K562 (cell line): ENCODE measurements around the gene PRKRIP1. TPM values are rescaled to one million over a fixed set of nuclear protein-coding genes. Genes with fewer than 3 reads are reported as not detected.
A peak's percentile ranks its signal among the peaks of the same experiment; 100 is the strongest.

Experiments
- ATF6 ChIP-seq: sonication (generic); formaldehyde crosslinking; IDR thresholded peaks from 2 replicates; pipeline ENCODE4 v1.4.0; 2020; ENCODE audit warnings: mild to moderate bottlenecking, missing genetic modification reagents
- EP400 ChIP-seq: fragments of 450-650 bp; IDR thresholded peaks from 2 replicates; pipeline ENCODE4 v1.6.1; 2017; ENCODE audit warnings: antibody characterized with exemption, mild to moderate bottlenecking, moderate library complexity
- NUFIP1 ChIP-seq: fragments of 450-650 bp; IDR thresholded peaks from 2 replicates; pipeline ENCODE4 v1.6.1; 2018; ENCODE audit not compliant: partially characterized antibody
- POLR2H ChIP-seq: IDR thresholded peaks from 2 replicates; pipeline ENCODE4 v1.6.1; 2016; ENCODE audit warnings: missing genetic modification characterization, low read depth, mild to moderate bottlenecking, control low read depth, missing compliant biosample characterization, moderate library complexity
- RB1 ChIP-seq: fragments of 450-650 bp; IDR thresholded peaks from 2 replicates; pipeline ENCODE4 v1.6.1; 2017; ENCODE audit warnings: low read depth, mild to moderate bottlenecking
- RFX5 ChIP-seq: IDR thresholded peaks from 2 replicates; pipeline ENCODE4 v1.6.1; 2011; ENCODE audit warnings: low read depth, mild to moderate bottlenecking, improper control_type of control experiment, low read length
- SREBF1 ChIP-seq: fragments of 150-350 bp; IDR thresholded peaks from 2 replicates; pipeline ENCODE4 v1.6.1; 2014; ENCODE audit warnings: antibody characterized with exemption, low read depth, low read length, borderline replicate concordance
- TFAP4 ChIP-seq: sonication (generic); formaldehyde crosslinking; IDR thresholded peaks from 2 replicates; pipeline ENCODE4 v1.8.0; 2022; ENCODE audit warnings: missing genetic modification reagents, mild to moderate bottlenecking, moderate library complexity, borderline replicate concordance
- THRB ChIP-seq: fragments of 450-650 bp; formaldehyde crosslinking; conservative IDR thresholded peaks from 2 replicates; pipeline ENCODE4 v1.4.0; 2022; ENCODE audit warnings: mild to moderate bottlenecking, missing genetic modification characterization
- XRCC5 ChIP-seq: fragments of 200-400 bp; formaldehyde crosslinking; IDR thresholded peaks from 2 replicates; pipeline ENCODE4 v1.6.1; 2017; ENCODE audit warnings: low read depth, mild to moderate bottlenecking, low read length
- ZHX1 ChIP-seq: fragments of 150-350 bp; conservative IDR thresholded peaks from 2 replicates; pipeline ENCODE4 v1.6.1; 2014; ENCODE audit warnings: low read length
- ZKSCAN1 ChIP-seq: fragments of 150-350 bp; IDR thresholded peaks from 2 replicates; pipeline ENCODE4 v1.6.1; 2016; ENCODE audit warnings: low read depth, low read length
- ZNF511 ChIP-seq: sonication (generic); formaldehyde crosslinking; IDR thresholded peaks from 2 replicates; pipeline ENCODE4 v1.8.0; 2022; ENCODE audit warnings: mild to moderate bottlenecking, missing genetic modification reagents
- ZNF518B ChIP-seq: fragments of 250-450 bp; sonication (Bioruptor Pico); IDR thresholded peaks from 2 replicates; pipeline ENCODE4 v1.5.0; 2021; ENCODE audit warnings: mild to moderate bottlenecking, moderate library complexity
- polyA plus RNA-seq, 8 experiments: library from polyadenylated mRNA; depleted of rRNA in 4 of 8; stranded (reverse) in 5 of 8; unstranded in 3 of 8; fragments of >200 nt; fragmentation: Nextera tagmentation in 2 of 8; fragmentation: Illumina TruSeq in 1 of 8; extraction: Ambion mirVana in 2 of 8; extraction: Trizol in 1 of 8; gene quantifications; 2 replicates each; pipeline versions ENCODE4 v1.2.1 to v1.2.3, GENCODE V29; 2011 to 2014; ENCODE audit warnings: inconsistent platforms in 1 of 8, missing spikeins in 1 of 8
- total RNA-seq, 7 experiments: library from RNA; depleted of rRNA in 6 of 7; stranded (reverse); fragments of >200 nt in 6 of 7; fragmentation: Illumina TruSeq in 2 of 7; extraction: Trizol in 2 of 7; gene quantifications; 2 replicates each; pipeline versions ENCODE4 v1.2.1 to v1.2.3, GENCODE V29; 2011 to 2021; ENCODE audit warnings: low replicate concordance in 1 of 7

PRKRIP1 gene
- total and polyA plus RNA-seq, 9 of the 15 experiments (the other 6 are each of a cell fraction or from before 2014, with no cell fraction given), result 14.9 to 52.1 (median 19.8) TPM

- no peak for TF ChIP-seq ZNF518B
- TF ChIP-seq TFAP4 (CRISPR knock-in tag), result 0 out of 2 replicates have a peak, but pooled peaks have one; percentile 46
- no peak for TF ChIP-seq POLR2H (tag)
- no peak for TF ChIP-seq THRB
- TF ChIP-seq NUFIP1, result no peak
- no peak for TF ChIP-seq ZHX1
- TF ChIP-seq XRCC5, result 0 out of 2 replicates have a peak, but pooled peaks have one; percentile 27
- 0 out of 2 replicates have a peak, but pooled peaks have one; percentile 22 for TF ChIP-seq RB1
- TF ChIP-seq ATF6 (CRISPR knock-in tag), result 0 out of 2 replicates have a peak, but pooled peaks have one; percentile 31
- TF ChIP-seq ZNF511, result 0 out of 2 replicates have a peak, but pooled peaks have one; percentile 47
- TF ChIP-seq EP400, result no peak
- no peak for TF ChIP-seq RFX5
- TF ChIP-seq ZKSCAN1, result no peak
- TF ChIP-seq SREBF1, result no peak
These were observed 5.3 kb upstream of the PRKRIP1 start (continued) for GRCh38 chr7:102390697-102391484.
